Chondrocyte (in vitro differentiated cells): ENCODE data around the gene SERPINE3. TPM values are rescaled to one million over a fixed set of nuclear protein-coding genes. Genes with fewer than 3 reads are reported as not detected.

Experiments
- DNase-seq: peaks from one replicate; pipeline ENCODE4 v3.0.0; 2021; ENCODE audit warnings: mixed read lengths, low spot score
- H3K27ac Mint-ChIP-seq: one replicate; pipeline ENCODE4 v1.8.0; 2021; ENCODE audit warnings: mild to moderate bottlenecking, moderate library complexity, mixed read lengths; ENCODE audit not compliant: unreplicated experiment
- H3K27me3 Mint-ChIP-seq: 2 replicates; pipeline ENCODE4 v1.8.0; 2021; ENCODE audit warnings: low read depth, mixed read lengths
- H3K36me3 Mint-ChIP-seq: 2 replicates; pipeline ENCODE4 v1.8.0; 2021; ENCODE audit warnings: low read depth, mixed read lengths
- H3K4me1 Mint-ChIP-seq: 2 replicates; pipeline ENCODE4 v1.8.0; 2021; ENCODE audit warnings: low read depth, mild to moderate bottlenecking, mixed read lengths
- H3K4me3 Mint-ChIP-seq: one replicate; pipeline ENCODE4 v1.8.0; 2021; ENCODE audit warnings: mild to moderate bottlenecking, moderate library complexity, mixed read lengths; ENCODE audit not compliant: unreplicated experiment
- H3K9me3 Mint-ChIP-seq: 2 replicates; pipeline ENCODE4 v1.8.0; 2021; ENCODE audit warnings: low read depth, mixed read lengths
- CTCF ChIP-seq: fragments of 200-600 bp; sonication (generic); IDR thresholded peaks from 2 replicates; pipeline ENCODE4 v1.5.0; 2021; ENCODE audit warnings: antibody characterized with exemption, mild to moderate bottlenecking, moderate library complexity
- long read RNA-seq: library from polyadenylated mRNA; stranded (forward); transcript quantifications from one replicate; pipeline ENCODE4 v2.0.0, GENCODE V29; 2021
- total RNA-seq: library from RNA; stranded (reverse); gene quantifications from 3 replicates; pipeline ENCODE4 v1.2.1, GENCODE V29; 2021

Gene SERPINE3
- not detected in 3 replicates for total RNA-seq
- long read RNA-seq: 0 reads

- Mint-ChIP-seq H3K4me3 (no peak within 1 kb of the TSS), H3K36me3 (no peaks in the 10 kb centered on the region), H3K27ac (no peak within 1 kb of the TSS), H3K27me3 (no peaks in the 10 kb centered on the region), H3K9me3 (no peaks in the 10 kb centered on the region), H3K4me1 (peaks cover 10% of the 10 kb centered on the region)
- DNase-seq: no peak
- no peak for TF ChIP-seq CTCF
Observed at GRCh38 chr13:51339354-51339753, at the start of gene SERPINE3. Gene SERPINE3, plus strand, starts transcription at chr13:51339691. Its CDS starts 1,401 bp downstream, at chr13:51341092.

- no peak for DNase-seq
- Mint-ChIP-seq H3K27ac (no peak overlapping the region), H3K4me3 (no peak overlapping the region), H3K9me3 (no peaks in the 10 kb centered on the region), H3K36me3 (no peaks in the 10 kb centered on the region), H3K27me3 (peaks cover 4% of the 10 kb centered on the region), H3K4me1 (peaks cover 17% of the 10 kb centered on the region)
- no peak for TF ChIP-seq CTCF
Observed at GRCh38 chr13:51291341-51291740, 48.1 kb upstream of the SERPINE3 start.

- Mint-ChIP-seq H3K27ac (peak overlapping the region; percentile 69), H3K9me3 (no peaks in the 10 kb centered on the region), H3K27me3 (peaks cover 4% of the 10 kb centered on the region), H3K4me3 (no peak overlapping the region), H3K36me3 (no peaks in the 10 kb centered on the region), H3K4me1 (peaks cover 17% of the 10 kb centered on the region)
- no peak for TF ChIP-seq CTCF
- DNase-seq: no peak
Observed at GRCh38 chr13:51292000-51292565, 47.4 kb upstream of the SERPINE3 start.

- Mint-ChIP-seq H3K9me3 (no peaks in the 10 kb centered on the region), H3K4me3 (no peak overlapping the region), H3K27ac (no peak overlapping the region), H3K27me3 (peaks cover 3% of the 10 kb centered on the region), H3K36me3 (no peaks in the 10 kb centered on the region), H3K4me1 (peaks cover 2% of the 10 kb centered on the region)
- no peak for DNase-seq
- TF ChIP-seq CTCF: no peak
Observed at GRCh38 chr13:51297556-51297955, 41.9 kb upstream of the SERPINE3 start.

- H3K36me3 Mint-ChIP-seq: no peaks in the 10 kb centered on the region
- H3K4me1 Mint-ChIP-seq: no peaks in the 10 kb centered on the region
- no peak overlapping the region for H3K27ac Mint-ChIP-seq
- no peak for TF ChIP-seq CTCF
- H3K4me3 Mint-ChIP-seq: no peak overlapping the region
- DNase-seq: no peak
- no peaks in the 10 kb centered on the region for H3K9me3 Mint-ChIP-seq
- no peaks in the 10 kb centered on the region for H3K27me3 Mint-ChIP-seq
Observed at GRCh38 chr13:51298812-51299211, 40.7 kb upstream of the SERPINE3 start.
